ENCODE measurements around the gene NMNAT2. TPM values are rescaled to one million over a fixed set of nuclear protein-coding genes. Genes with fewer than 3 reads are reported as not detected.
A peak's percentile ranks its signal among the peaks of the same experiment; 100 is the strongest.

Gene NMNAT2
- total and polyA plus RNA-seq, 7 donors, result 0.04 to 0.61 (median 0.38) TPM

DNA sequence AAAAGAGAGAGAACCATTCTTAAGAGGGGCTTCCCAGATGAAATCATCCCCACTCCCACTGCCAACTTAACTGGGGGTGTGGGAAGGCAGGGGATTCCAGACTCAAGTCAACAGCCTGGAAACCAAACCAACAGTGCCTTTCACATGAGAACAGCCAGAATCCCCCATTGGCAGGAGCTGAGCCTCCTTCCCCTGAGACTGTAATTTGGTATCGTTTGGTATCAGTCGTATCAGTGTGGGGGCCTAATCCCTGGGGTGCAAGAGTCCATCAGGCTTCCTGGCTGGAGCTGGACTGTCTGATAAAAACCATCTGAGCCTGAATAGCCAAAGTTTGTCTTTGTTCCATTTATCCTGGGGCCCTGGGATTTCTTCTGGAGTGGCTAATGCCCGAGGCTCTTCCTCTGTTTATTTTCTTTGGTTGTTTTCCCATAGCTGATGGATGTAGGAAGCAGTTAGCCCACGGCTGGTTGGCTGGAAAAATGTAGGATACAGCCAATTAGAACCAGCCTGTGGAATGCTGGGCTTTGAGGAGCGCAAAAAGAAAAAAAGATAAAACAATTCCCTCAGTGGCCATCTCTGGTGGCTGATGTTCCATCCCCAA is 147.5 kb downstream of the NMNAT2 start:
- ATAC-seq (peak in 1 of 4 donors; percentile 14), DNase-seq (no peak)
- no peaks in the 10 kb centered on the region for H3K9me3 ChIP-seq
- 19 to 41% (median 22%) methylated on average over 5 of the region's 5 CpGs for WGBS, 3 donors
- H3K27ac ChIP-seq, result no peak overlapping the region
- H3K4me1 ChIP-seq, result no peaks in the 10 kb centered on the region
- no peaks in the 10 kb centered on the region for H3K27me3 ChIP-seq (ENCODE audit: insufficient read depth in 3 of 3, low read length in 2 of 3)
- H3K4me3 ChIP-seq, result no peak overlapping the region
- intact Hi-C loops (cut with DNase I), result no loop called here
- no peaks in the 10 kb centered on the region for H3K36me3 ChIP-seq (ENCODE audit: insufficient read depth in 1 of 2, low read depth in 1 of 2)
- no peak for TF ChIP-seq CTCF (IDR thresholded peaks at IDR 0.05)

DNA sequence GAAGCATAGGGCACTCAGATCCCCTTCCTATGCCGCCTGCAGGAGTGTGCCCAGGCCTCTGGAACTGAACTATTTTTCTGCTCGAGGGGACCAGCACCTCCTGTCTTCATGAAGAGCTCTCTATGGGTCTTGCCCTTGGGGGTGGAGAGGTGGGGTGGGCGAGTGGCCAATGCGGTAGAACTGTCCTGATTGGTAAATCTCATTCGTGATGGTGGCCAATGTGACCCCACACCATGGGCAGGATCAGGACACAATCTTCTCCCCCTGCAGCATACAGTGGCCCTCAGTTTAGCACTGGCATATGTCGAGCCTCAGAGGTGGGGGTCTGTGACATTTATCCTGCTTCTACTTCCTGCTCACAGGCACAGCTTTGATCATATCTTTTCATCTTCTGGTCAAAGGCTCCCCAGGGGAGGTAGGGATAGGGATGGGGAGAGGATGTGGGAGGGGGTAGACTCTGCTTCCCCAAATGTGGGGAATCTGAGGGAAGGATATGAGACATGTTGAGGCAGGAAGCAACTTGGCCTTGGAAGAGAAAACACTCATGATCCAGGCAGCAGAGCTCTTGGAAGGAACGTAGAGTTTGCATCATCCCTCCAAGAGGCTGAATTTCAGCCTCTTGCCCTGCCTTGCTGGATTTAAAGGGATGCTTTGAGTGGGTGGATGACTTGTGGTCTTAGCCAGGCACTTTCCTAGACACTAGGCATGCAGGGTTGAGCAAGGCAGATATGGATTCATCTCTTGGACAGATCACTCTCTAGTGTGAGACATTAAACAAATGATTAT is 150.3 kb downstream of the NMNAT2 start:
- Histone ChIP-seq H3K36me3 (ENCODE audit: insufficient read depth in 1 of 2, low read depth in 1 of 2) (no peaks in the 10 kb centered on the region), H3K4me3 (no peak overlapping the region), H3K27me3 (ENCODE audit: insufficient read depth in 3 of 3, low read length in 2 of 3) (no peaks in the 10 kb centered on the region), H3K9me3 (no peaks in the 10 kb centered on the region), H3K4me1 (no peaks in the 10 kb centered on the region), H3K27ac (no peak overlapping the region)
- ATAC-seq (peak in 3 of 4 donors; percentile 65 to 76 (median 72)), DNase-seq (no peak)
- no peak for TF ChIP-seq CTCF (IDR thresholded peaks at IDR 0.05)
- intact Hi-C loops (cut with DNase I), result no loop called here
- WGBS, 3 donors, result 63 to 70% (median 69%) methylated on average over 7 of the region's 7 CpGs

DNA sequence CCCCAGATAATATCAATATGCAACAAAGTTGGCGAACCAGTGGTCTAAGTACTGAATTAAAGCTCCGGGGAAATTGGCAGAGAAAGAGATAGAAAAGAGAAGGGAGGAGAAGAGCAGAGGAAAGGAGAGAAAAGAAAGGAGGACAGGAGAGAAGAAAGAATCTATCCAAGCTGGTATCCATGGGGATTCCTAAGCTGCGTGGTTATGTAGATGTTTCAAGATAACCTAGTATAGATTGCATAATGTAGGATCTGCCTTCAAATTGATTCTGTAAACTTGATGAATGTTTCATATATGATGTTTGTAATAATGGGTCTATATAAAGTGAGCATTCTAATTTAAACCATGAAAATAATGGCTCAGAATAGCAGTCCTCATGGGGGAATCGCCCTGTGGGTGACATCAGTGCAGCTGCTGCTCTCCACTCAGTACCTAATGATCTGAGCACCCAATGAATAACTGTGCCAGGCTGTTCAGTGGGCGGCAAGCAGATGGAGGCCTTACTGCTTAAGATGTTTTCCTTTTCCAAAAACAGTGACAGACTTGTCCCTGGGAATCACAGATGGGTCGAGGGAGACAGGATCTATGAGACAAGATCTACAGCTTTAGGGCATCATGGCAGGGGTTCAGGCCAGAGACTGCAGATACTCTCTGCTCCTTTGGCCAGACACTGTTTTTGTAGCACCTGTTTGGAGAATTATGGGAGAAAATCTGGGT is 154.1 kb downstream of the NMNAT2 start:
- no peaks in the 10 kb centered on the region for H3K36me3 ChIP-seq (ENCODE audit: insufficient read depth in 1 of 2, low read depth in 1 of 2)
- no peak overlapping the region for H3K27ac ChIP-seq
- 65 to 67% (median 66%) methylated on average over 6 of the region's 6 CpGs for WGBS, 3 donors
- H3K27me3 ChIP-seq (ENCODE audit: insufficient read depth in 3 of 3, low read length in 2 of 3), result peaks cover 0 to 2% (median 0%) of the 10 kb centered on the region in 3 donors
- no peak for TF ChIP-seq CTCF (IDR thresholded peaks at IDR 0.05)
- no peaks in the 10 kb centered on the region for H3K9me3 ChIP-seq
- DNase-seq (no peak), ATAC-seq (no peak)
- no peaks in the 10 kb centered on the region for H3K4me1 ChIP-seq
- H3K4me3 ChIP-seq, result no peak overlapping the region
- intact Hi-C loops (cut with DNase I), result no loop called here

- Histone ChIP-seq H3K9me3 (no peaks in the 10 kb centered on the region), H3K27ac (no peak overlapping the region), H3K36me3 (ENCODE audit: insufficient read depth in 1 of 2, low read depth in 1 of 2) (no peaks in the 10 kb centered on the region), H3K4me3 (no peak overlapping the region), H3K4me1 (no peaks in the 10 kb centered on the region), H3K27me3 (ENCODE audit: insufficient read depth in 3 of 3, low read length in 2 of 3) (peaks cover 0 to 2% (median 0%) of the 10 kb centered on the region in 3 donors)
- DNase-seq, result no peak
- WGBS, 3 donors, result 37 to 53% (median 42%) methylated on average over 5 of the region's 5 CpGs
- intact Hi-C loops (cut with DNase I), result no loop called here
- TF ChIP-seq CTCF (IDR thresholded peaks at IDR 0.05), result no peak
- ATAC-seq, result no peak
Observed at GRCh38 chr1:183262628-183263200, 155.5 kb downstream of the NMNAT2 start.
